ENCODE measurements around the gene SLC7A1.
"Not testable (repeated sequence)": the region's sequence is repeated elsewhere in the genome, so short reads cannot be mapped to it uniquely, and the experiment has no call there.

SLC7A1 gene

GRCh38 chr13:29595380-29596063 lies at the start of gene SLC7A1:
TSS of gene SLC7A1 (minus strand) at chr13:29595688. CDS start at chr13:29536188, 59,500 bp downstream.
- peak; percentile 98 for DNase-seq (ENCODE audit: low spot score)

DNA sequence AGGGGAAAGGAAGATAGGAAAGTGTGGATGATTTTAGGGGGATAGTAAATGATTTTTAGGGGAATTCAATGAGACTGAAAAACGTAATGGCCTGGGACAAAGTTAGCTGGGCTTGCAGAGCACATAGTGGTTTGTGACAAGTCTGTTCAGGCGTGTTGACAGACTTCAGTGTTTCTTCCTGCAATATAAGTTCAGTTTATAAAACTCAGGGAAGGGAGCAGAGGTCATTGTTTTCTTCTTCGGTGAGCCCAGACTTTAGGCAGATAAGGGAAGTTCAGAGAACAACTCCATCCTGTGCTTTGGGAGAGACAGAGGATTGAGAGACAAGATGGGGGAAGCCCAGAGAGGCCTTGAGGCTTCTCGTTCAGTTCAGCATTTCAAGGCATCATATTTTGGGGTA lies 45.2 kb upstream of the SLC7A1 start:
- DNase-seq (ENCODE audit: low spot score): no peak

DNA sequence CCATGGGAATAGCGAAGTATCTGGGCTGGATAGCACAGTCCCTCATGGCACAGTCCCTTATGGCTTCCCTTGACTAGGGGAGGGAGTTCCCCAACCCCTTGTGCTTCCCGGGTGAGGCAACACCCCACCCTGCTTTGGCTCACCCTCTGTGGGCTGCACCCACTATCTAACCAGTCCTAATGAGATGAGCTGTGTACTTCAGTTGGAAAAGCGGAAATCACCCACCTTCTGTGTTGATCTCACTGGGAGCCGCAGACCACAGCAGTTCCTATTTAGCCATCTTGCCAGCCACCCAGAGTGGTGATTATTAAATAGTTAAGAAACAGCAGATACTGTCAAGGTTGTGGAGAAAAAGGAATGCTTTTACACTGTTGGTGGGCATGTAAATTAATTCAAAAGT lies 41.3 kb upstream of the SLC7A1 start:
- DNase-seq (ENCODE audit: low spot score): not testable (repeated sequence)

DNA sequence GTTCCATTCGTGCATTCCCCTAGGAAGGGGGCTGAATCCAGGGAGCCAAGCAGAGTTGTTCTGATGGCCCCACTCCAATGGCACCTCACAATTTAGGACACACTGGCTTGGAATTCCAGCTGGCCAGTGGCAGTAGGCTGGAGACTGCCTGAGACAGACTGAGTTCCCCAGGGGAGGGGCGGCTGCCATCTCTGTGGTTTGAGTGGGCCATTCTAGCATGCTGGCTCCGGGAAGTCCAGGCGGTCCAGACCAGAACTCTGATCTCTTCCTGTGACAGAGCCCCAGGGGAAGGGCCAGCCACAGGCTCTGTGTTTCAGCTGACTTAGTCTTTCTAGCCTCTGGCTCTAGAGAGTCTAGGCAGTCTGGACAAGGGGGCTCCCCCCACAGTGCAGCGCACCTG lies 29.5 kb upstream of the SLC7A1 start:
- no peak for DNase-seq (ENCODE audit: low spot score)

GRCh38 chr13:29621841-29622240 lies 26.4 kb upstream of the SLC7A1 start:
- no peak for DNase-seq (ENCODE audit: low spot score)

DNA sequence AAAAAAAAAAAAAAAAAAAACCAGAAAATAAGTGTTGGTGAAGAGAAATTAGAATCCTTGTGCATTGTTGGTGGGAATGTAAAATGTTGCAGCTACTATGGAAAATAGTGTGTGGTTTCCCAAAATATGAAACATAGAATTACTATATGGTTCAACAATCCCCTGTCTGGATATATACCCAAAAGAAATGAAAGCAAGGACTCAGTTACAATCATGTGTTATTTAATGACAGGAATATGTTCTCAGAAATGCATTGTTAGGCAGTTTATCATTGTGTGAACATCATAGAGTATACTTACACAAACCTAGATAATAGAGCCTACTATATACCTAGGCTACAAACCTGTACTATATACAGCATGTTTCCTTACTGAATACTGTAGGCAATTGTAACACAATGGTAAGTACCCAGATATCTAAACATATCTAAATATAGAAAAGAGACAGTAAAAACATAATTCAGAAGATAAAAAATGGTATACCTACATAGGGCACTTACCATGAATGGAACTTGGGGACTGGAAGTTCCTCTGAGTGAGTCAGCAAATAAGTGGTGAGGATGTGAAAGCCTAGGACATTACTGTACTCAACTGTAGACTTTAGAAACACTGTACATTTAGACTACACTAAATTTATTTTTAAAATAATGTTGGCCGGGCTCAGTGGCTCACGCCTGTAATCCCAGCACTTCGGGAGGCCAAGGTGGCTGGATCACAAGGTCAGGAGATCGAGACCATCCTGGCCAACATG lies 25.7 kb upstream of the SLC7A1 start:
- no peak for DNase-seq (ENCODE audit: low spot score)

DNA sequence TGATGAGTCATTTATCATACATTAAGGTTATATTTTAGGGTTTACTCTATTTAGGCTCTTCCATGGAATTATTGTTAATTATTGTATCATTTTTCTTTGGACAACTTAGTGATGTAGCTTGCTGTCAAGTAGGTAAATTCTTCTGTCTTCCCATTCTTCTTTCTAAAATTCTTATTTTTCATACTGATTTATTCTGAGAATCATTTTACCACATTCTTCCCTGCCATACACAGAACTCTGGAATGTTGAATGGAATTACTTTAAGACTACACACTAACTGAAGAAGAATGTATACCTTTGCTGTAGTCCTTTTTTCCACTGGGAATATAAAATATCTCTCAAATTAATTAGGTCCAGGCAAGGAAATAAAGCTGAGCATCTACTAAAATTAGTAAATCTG lies 24.5 kb upstream of the SLC7A1 start:
- DNase-seq (ENCODE audit: low spot score): peak; percentile 47

- DNase-seq (ENCODE audit: low spot score): no peak
These were observed 17.6 kb upstream of the SLC7A1 start for GRCh38 chr13:29613101-29613500.

DNA sequence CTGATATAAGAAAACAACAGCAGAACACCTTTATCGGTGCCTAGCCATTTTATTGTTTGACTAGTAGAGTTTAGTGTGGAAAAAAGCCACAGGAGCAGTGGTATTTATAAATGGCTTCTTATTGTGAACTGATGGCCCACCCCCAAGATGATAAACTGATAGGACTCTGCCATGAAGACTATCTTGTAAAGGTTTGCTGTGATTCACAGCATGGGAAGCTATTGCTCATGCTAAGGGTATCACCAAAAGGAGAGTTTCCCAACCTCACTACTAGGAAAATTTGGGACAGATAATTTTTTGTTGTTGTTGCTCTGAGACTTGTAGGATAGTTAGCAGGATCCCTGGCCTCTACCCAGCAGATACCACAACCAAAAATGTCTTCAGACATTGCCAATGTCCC lies 12.0 kb upstream of the SLC7A1 start:
- no peak for DNase-seq (ENCODE audit: low spot score)

GRCh38 chr13:29605860-29606526 lies 10.5 kb upstream of the SLC7A1 start:
- no peak for DNase-seq (ENCODE audit: low spot score)

DNA sequence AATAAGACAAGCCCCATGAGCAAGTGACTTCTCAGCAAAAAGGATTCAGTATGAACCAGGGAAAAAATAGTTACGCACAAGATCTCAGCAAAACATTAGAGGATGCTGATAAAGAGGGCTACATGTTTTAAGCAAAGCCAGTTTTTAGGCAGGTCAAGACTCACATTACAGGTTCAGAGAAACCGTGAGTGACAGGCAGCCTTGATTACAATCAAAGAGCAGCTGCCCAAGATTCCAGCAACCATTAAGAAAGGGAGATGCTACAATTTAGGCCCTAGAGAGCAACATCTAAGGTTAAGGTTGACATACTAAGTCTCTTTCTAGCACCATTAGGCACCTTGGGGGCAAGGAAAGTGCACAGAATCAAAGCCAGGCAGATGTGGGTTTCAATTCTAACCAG lies 2.8 kb upstream of the SLC7A1 start:
- DNase-seq (ENCODE audit: low spot score): no peak

DNA sequence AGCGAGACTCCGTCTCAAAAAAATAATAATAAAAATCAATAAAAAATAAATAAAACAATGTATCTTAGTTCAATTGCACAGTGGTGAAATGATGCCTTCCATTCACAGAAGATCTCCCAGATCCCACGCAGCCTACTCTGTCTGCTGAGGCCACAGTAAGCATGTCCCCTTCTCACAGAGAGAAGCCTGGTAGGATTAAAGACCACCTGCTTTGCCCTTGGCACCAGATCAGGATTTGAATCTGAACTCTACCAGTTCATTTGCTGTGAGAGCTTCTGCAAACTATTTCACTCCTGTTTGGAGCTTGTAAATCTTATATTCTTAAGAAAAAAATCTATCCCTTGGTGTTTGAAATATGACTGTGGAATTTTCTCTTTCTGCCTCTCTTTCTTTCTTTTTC lies 2.2 kb upstream of the SLC7A1 start:
- no peak for DNase-seq (ENCODE audit: low spot score)

GRCh38 chr13:29597246-29597645 lies 1.8 kb upstream of the SLC7A1 start:
- DNase-seq (ENCODE audit: low spot score): no peak

GRCh38 chr13:29596064-29596418 lies 553 bp upstream of the SLC7A1 start:
- no peak for DNase-seq (ENCODE audit: low spot score)

DNA sequence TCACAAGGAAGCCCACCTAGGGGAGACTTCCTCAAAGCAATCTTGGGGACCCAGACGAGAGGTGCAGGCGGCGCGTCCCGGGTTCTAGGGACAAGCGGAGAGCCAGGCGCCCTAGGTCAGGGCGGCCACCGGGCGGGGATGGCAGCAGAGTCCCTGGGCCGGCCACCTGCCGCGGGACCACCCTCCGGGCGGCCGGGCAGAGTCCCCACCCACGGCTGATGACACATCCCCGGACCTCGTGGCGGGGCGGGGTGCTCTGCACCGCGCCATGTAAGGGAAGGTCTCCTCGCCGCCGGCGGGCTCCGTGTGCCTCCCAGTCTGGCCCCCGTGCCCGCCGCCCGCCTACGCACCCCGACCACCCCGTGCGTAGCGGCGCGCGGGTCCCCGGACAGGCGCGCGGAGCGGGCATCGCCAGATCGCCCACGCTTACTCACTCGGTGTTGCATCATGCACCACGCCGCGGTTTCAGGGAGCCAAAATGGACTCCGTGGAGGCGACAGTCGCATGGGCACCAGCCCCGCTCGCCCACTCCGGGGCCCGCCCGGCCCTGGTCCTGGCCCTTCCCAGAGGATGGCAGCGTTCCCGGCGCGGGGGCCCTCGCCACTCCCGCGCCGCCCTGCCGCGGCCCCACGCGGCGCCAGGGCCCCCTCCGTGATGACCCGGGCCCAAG lies 643 bp downstream of the SLC7A1 start:
- peak; percentile 80 for DNase-seq (ENCODE audit: low spot score)

DNA sequence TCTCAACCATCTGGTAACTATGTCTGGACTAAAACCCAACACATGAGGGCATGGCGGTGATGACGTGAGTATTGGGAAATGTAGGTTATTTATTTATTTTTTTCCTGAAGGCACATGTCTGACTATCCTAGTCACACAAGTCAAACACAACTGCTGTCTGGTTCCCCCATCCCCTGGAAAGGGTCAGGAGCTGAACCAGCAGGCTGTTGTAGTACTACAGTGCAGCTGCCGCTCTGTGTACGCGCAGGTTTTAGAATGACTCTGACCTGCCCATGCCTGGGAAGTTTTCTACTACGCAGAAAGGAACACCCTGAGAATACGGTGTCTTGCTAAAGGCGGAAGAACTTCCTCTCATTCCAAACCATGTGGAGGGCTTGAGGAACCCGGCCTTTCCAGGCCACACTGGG lies 1.2 kb downstream of the SLC7A1 start:
- peak; percentile 66 for DNase-seq (ENCODE audit: low spot score)

- DNase-seq (ENCODE audit: low spot score): no peak
These were observed 1.7 kb downstream of the SLC7A1 start for GRCh38 chr13:29593605-29594297.

DNA sequence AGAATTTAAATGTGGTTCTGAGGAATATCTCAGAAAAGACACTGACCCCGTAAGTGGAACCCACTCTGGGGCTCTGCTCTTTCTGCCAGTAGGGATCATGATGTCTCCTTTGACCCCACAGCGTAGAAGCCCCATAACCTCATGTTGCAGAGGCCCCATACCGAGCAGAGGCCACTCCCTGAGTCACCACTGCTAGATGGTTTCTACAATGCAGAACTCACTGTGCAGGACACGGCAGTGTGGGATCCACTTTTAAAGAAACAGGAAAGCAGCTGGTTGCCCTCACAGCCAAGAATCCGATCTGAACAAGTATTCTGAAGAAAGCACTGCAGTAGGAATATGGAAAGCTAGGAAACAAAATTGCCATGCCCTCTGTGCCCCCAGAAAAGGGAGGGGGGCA lies 4.2 kb downstream of the SLC7A1 start:
- peak; percentile 40 for DNase-seq (ENCODE audit: low spot score)

DNA sequence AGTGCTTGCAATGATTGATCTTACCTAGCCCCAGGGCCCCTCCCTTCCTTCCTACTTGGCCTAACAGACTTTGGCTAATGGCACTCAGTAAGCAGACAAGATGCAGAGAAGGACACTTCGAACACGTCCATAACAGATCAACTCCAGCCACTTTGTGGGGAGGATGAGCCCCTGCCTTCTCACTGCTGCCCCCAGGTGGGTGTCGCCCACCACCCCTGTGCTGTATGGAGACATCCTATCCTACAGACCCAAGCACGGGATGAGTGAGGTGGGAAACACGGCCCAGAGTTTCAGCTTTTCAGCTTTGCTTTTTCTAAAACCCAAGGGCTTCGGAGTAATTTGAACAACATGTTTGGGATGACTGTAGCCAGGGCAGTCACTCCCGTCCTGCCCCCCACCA lies 5.5 kb downstream of the SLC7A1 start:
- DNase-seq (ENCODE audit: low spot score): no peak

DNA sequence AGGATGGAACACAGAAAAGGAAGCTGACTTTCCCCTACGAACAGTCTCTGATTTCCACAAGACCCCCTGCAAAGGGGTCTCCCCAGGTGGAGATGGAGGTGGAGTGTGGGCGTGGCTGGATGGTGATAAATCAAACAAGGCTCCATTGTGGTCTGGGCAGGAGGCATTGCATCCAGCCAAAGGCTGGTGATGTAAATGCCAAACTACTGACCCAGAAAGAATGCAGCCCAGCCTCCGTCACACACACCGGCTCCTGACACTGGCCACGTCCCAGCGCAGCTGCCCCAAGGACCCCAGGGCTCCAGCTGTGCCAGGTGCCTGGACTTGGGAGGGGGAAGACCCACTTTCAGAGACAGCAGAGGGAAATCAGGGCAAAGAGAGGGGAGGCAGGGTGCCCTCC lies 6.3 kb downstream of the SLC7A1 start:
- no peak for DNase-seq (ENCODE audit: low spot score)

DNA sequence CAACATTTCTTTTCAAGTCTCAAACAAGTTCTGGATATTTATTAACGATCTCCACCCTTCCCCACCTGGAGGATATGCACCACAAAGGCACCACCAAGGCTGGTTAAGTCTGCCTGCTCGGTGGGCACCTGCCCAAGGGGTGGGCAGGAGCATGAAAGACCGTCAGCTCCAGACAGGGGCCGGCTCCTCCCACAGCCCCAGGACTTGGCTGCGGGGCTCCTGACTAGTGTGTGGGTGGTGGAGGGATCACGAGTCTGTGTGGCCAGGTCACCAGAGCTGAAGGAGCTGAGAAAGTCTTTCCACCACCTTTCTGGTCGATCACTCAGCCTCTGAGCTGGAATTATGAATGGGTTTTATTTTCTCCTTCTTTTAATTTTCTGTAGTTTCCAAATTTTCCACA lies 7.8 kb downstream of the SLC7A1 start:
- DNase-seq (ENCODE audit: low spot score): peak; percentile 40

Measured in GM03348 (cell line).